PC-3 (cell line): Measurements from ENCODE around the gene CXCL3.

Source experiments
- CTCF ChIP-seq: fragments of 300-600 bp; sonication (generic); conservative IDR thresholded peaks from 2 replicates; pipeline ENCODE4 v1.5.1; 2017; ENCODE audit warnings: antibody characterized with exemption, low read depth, mild to moderate bottlenecking, low read length
- EZH2 ChIP-seq: fragments of 300-600 bp; sonication (generic); IDR thresholded peaks from one replicate; pipeline ENCODE4 v1.6.1; 2017; ENCODE audit warnings: antibody characterized with exemption, mild to moderate bottlenecking, low read length; ENCODE audit not compliant: unreplicated experiment

- no peak for TF ChIP-seq CTCF
- TF ChIP-seq EZH2: no peak
Measured at GRCh38 chr4:74018771-74019170, 19.7 kb downstream of the CXCL3 start.
